ENCODE results near the gene MIDN.
"Not testable (repeated sequence)": the region's sequence is repeated elsewhere in the genome, so short reads cannot be mapped to it uniquely, and the experiment has no call there.

Gene MIDN

GRCh38 chr19:1300744-1301490, 52.5 kb downstream of the MIDN start:
- H3K9me2 ChIP-seq (replicated peaks; ENCODE audit: control insufficient read depth, low read length), result no peaks in the 10 kb centered on the region
- H3K27me3 ChIP-seq (ENCODE audit: control insufficient read depth, low read length), result peaks cover 6% of the 10 kb centered on the region
- no peaks in the 10 kb centered on the region for H3K79me2 ChIP-seq (ENCODE audit: control insufficient read depth, low read length)
- no peak overlapping the region for H3K4me3 ChIP-seq (ENCODE audit: low read length)
- H3K4me2 ChIP-seq (ENCODE audit: low read length), result no peak overlapping the region
- no peak overlapping the region for H3K27ac ChIP-seq (ENCODE audit: low read depth, low read length)
- H4K20me1 ChIP-seq (ENCODE audit: control insufficient read depth, insufficient read depth, low read depth, low read length), result no peaks in the 10 kb centered on the region
- TF ChIP-seq CTCF (IDR thresholded peaks at IDR 0.05; ENCODE audit: low read depth, low read length, poor library complexity, severe bottlenecking) (no peak), EZH2phosphoT487 (IDR thresholded peaks at IDR 0.05; ENCODE audit: borderline replicate concordance, low read length) (no peak)
- no peaks in the 10 kb centered on the region for H3K36me3 ChIP-seq (ENCODE audit: control insufficient read depth, low read length)
- H3F3A ChIP-seq (ENCODE audit: control insufficient read depth, insufficient read depth), result no peaks in the 10 kb centered on the region
- no peaks in the 10 kb centered on the region for H3K9me3 ChIP-seq (ENCODE audit: control insufficient read depth, insufficient read depth, low read length)
- peaks cover 5% of the 10 kb centered on the region; the same call in 1 of the 2 replicates for H3K4me1 ChIP-seq (ENCODE audit: control insufficient read depth, low read length)

GRCh38 chr19:1302533-1303239, 54.3 kb downstream of the MIDN start:
- Histone ChIP-seq H3K4me2 (ENCODE audit: low read length) (no peak overlapping the region), H4K20me1 (ENCODE audit: control insufficient read depth, insufficient read depth, low read depth, low read length) (no peaks in the 10 kb centered on the region), H3K9me2 (replicated peaks; ENCODE audit: control insufficient read depth, low read length) (no peaks in the 10 kb centered on the region), H3K27ac (ENCODE audit: low read depth, low read length) (no peak overlapping the region), H3K27me3 (ENCODE audit: control insufficient read depth, low read length) (0 out of 2 replicates have a peak, but pooled peaks cover 2% of the 10 kb centered on the region), H3K79me2 (ENCODE audit: control insufficient read depth, low read length) (no peaks in the 10 kb centered on the region), H3K4me3 (ENCODE audit: low read length) (no peak overlapping the region), H3K36me3 (ENCODE audit: control insufficient read depth, low read length) (no peaks in the 10 kb centered on the region), H3K4me1 (ENCODE audit: control insufficient read depth, low read length) (no peaks in the 10 kb centered on the region), H3K9me3 (ENCODE audit: control insufficient read depth, insufficient read depth, low read length) (no peaks in the 10 kb centered on the region), H3F3A (ENCODE audit: control insufficient read depth, insufficient read depth) (no peaks in the 10 kb centered on the region)
- TF ChIP-seq EZH2phosphoT487 (IDR thresholded peaks at IDR 0.05; ENCODE audit: borderline replicate concordance, low read length), result no peak
- TF ChIP-seq CTCF (IDR thresholded peaks at IDR 0.05; ENCODE audit: low read depth, low read length, poor library complexity, severe bottlenecking), result no peak

DNA sequence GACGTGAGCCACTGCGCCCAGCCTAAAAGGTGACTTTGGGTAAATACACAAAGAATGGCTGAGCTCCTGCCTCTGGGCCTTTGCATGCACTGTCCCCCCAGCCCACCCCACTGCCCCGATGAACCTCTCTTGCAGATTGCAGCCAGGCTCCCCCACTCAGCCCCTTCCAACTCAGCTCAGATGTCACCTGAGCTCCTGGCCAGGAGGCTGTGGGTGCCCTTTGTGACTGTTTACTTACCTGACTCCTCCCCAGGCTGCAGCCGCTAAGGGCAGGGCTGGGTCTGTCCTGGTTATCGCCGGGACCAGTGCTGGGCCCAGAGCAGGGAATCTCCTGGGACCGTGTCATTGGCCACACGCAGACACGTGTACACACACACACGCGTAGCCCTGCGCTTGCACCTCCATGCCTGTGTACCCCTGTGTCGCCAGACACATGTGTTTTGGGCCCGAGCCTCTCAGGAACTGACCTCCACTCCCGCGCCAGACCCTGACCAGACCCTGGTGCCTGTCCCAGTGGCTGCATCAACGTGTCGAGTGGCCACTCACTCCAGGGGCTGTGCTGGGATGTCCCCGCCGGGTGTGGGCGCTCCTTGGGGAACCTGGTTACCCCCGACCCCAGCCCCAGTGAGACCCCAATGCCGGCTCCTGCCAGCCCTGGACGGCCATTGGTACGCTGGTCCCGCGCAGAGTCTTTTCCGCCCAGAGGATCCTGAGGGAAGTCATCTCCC, 56.0 kb downstream of the MIDN start:
- Histone ChIP-seq H3K9me2 (replicated peaks; ENCODE audit: control insufficient read depth, low read length) (no peaks in the 10 kb centered on the region), H3K36me3 (ENCODE audit: control insufficient read depth, low read length) (no peaks in the 10 kb centered on the region), H3K79me2 (ENCODE audit: control insufficient read depth, low read length) (no peaks in the 10 kb centered on the region), H3K9me3 (ENCODE audit: control insufficient read depth, insufficient read depth, low read length) (no peaks in the 10 kb centered on the region), H3F3A (ENCODE audit: control insufficient read depth, insufficient read depth) (no peaks in the 10 kb centered on the region), H3K4me3 (ENCODE audit: low read length) (no peak overlapping the region), H3K27me3 (ENCODE audit: control insufficient read depth, low read length) (0 out of 2 replicates have a peak, but pooled peaks cover 2% of the 10 kb centered on the region), H4K20me1 (ENCODE audit: control insufficient read depth, insufficient read depth, low read depth, low read length) (no peaks in the 10 kb centered on the region), H3K27ac (ENCODE audit: low read depth, low read length) (no peak overlapping the region), H3K4me1 (ENCODE audit: control insufficient read depth, low read length) (no peaks in the 10 kb centered on the region), H3K4me2 (ENCODE audit: low read length) (no peak overlapping the region)
- TF ChIP-seq CTCF (IDR thresholded peaks at IDR 0.05; ENCODE audit: low read depth, low read length, poor library complexity, severe bottlenecking), result no peak
- no peak for TF ChIP-seq EZH2phosphoT487 (IDR thresholded peaks at IDR 0.05; ENCODE audit: borderline replicate concordance, low read length)

DNA sequence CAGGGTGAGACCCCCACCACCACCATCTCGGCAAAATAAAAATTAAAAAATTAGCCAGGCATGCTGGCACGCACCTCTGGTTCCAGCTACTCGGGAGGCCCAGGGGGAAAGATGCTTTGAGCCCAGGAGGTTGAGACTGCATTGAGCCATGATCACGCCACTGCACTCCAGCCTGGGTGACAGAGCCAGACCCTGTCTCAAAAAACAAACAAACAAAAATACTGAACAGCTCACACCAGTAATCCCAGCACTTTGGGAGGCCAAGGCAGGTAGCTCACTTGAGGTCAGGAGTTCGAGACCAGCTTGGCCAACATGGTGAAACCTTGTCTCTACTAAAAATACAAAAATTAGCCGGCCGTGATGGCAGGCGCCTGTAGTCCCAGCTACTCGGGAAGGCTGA, 57.0 kb downstream of the MIDN start:
- H3K9me2 ChIP-seq (replicated peaks; ENCODE audit: control insufficient read depth, low read length); H3K4me3 ChIP-seq (ENCODE audit: low read length); H3F3A ChIP-seq (ENCODE audit: control insufficient read depth, insufficient read depth); H4K20me1 ChIP-seq (ENCODE audit: control insufficient read depth, insufficient read depth, low read depth, low read length); H3K9me3 ChIP-seq (ENCODE audit: control insufficient read depth, insufficient read depth, low read length); H3K27ac ChIP-seq (ENCODE audit: low read depth, low read length); H3K79me2 ChIP-seq (ENCODE audit: control insufficient read depth, low read length); H3K27me3 ChIP-seq (ENCODE audit: control insufficient read depth, low read length); H3K4me2 ChIP-seq (ENCODE audit: low read length); H3K36me3 ChIP-seq (ENCODE audit: control insufficient read depth, low read length); H3K4me1 ChIP-seq (ENCODE audit: control insufficient read depth, low read length): not testable (repeated sequence)
